NCI-H1048 (cell line): ENCODE data around the gene TGFBR3.

Experiments used
- DNase-seq: peaks from one replicate; lab custom pipeline; 2025; lab: John Stamatoyannopoulos, UW

TGFBR3 gene

GRCh38 chr1:91635763-91636162 is 250.2 kb downstream of the TGFBR3 start:
- no peak for DNase-seq

GRCh38 chr1:91633438-91633837 is 252.5 kb downstream of the TGFBR3 start:
- DNase-seq: no peak

- no peak for DNase-seq
Measured at GRCh38 chr1:91631718-91632330, 254.1 kb downstream of the TGFBR3 start.

- DNase-seq: no peak
Measured at GRCh38 chr1:91630803-91631202, 255.1 kb downstream of the TGFBR3 start.
